OCI-LY3 (cell line): Measurements from ENCODE around the gene ARHGAP26.

Experiments
- H2AFZ ChIP-seq: fragments of 200-600, 300-600 bp; shearing (Covaris generic); 2 replicates; pipeline ENCODE4 v1.6.0; 2014; ENCODE audit warnings: antibody characterized with exemption, low read depth, low read length
- H3K27ac ChIP-seq: fragments of 200-600, 300-600 bp; sonication (generic); 2 replicates; pipeline ENCODE4 v1.5.1; 2014; ENCODE audit warnings: mild to moderate bottlenecking, low read length, moderate library complexity, mixed read lengths
- H3K27me3 ChIP-seq: fragments of 200-600, 300-600 bp; sonication (generic); 2 replicates; pipeline ENCODE4 v1.6.1; 2014; ENCODE audit warnings: low read depth, low read length, mixed read lengths
- H3K36me3 ChIP-seq: fragments of 200-600, 300-600 bp; sonication (generic); replicated peaks from 2 replicates; pipeline ENCODE3; 2014; ENCODE audit warnings: low read depth, low read length, mixed read lengths
- H3K4me1 ChIP-seq: fragments of 300-600, 200-600 bp; sonication (generic); 2 replicates; pipeline ENCODE4 v1.6.1; 2014; ENCODE audit warnings: low read length, mixed read lengths
- H3K4me2 ChIP-seq: fragments of 200-600, 300-600 bp; sonication (generic); 2 replicates; pipeline ENCODE4 v1.6.1; 2014; ENCODE audit warnings: low read length, mixed read lengths
- H3K4me3 ChIP-seq: fragments of 300-600, 200-600 bp; sonication (generic); 2 replicates; pipeline ENCODE4 v1.5.1; 2014; ENCODE audit warnings: antibody characterized with exemption, mild to moderate bottlenecking, low read length, moderate library complexity
- H3K79me2 ChIP-seq: fragments of 300-600, 200-600 bp; shearing (Covaris generic); 2 replicates; pipeline ENCODE4 v1.6.1; 2014; ENCODE audit warnings: mild to moderate bottlenecking, low read length, mixed read lengths
- H3K9ac ChIP-seq: fragments of 300-600, 200-600 bp; shearing (Covaris generic); 2 replicates; pipeline ENCODE4 v1.6.0; 2014; ENCODE audit warnings: mild to moderate bottlenecking, low read length, moderate library complexity
- H3K9me3 ChIP-seq: fragments of 200-600, 300-600 bp; shearing (Covaris generic); 2 replicates; pipeline ENCODE4 v1.6.1; 2014; ENCODE audit warnings: low read length, mixed read lengths; ENCODE audit not compliant: insufficient read depth
- H4K20me1 ChIP-seq: fragments of 200-600, 300-600 bp; sonication (generic); 2 replicates; pipeline ENCODE4 v1.6.1; 2016; ENCODE audit warnings: low read length, mixed read lengths; ENCODE audit not compliant: insufficient read depth
- EZH2phosphoT487 ChIP-seq: fragments of 200-600 bp; shearing (Covaris generic); IDR thresholded peaks from 2 replicates; pipeline ENCODE4 v1.6.1; 2018; ENCODE audit warnings: antibody characterized with exemption, mixed run types, low read depth
- TF ChIP-seq, protein P1 (sequence below): fragments of 200-600, 300-600 bp; sonication (generic); IDR thresholded peaks from 2 replicates; pipeline ENCODE4 v1.5.1; 2014; ENCODE audit warnings: antibody characterized with exemption, low read length, low read depth

The ARHGAP26 gene

DNA sequence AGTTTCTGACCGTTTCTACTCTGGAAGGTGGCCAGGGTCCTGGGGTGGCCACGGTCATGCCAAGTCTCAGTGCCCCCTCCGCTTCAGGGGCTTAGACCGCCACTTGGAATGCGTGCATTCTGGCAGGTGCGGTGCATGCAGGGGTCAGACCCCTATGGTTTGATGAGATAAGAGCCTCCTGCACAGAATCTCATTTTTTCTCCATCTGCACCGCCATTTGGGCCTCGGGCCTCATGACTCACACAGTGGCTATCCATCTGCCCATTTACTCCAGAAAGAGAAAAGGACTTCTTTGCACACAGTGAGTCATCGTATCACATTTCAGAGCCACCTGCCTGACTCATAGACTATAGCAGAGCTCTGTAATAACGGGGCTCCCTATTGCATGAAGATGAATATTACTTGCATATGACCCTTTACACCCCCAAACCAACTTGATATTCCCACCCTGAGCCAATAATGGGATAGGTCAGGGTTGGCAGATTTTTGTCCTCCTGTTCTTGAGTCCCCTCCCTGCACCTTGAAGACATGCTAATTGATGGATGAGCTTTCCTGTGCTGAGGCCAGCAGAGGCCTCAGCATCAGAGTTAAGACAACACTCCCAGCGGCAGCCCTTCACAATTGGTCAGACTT is 475.9 kb downstream of the ARHGAP26 start:
- Histone ChIP-seq H3K27ac (no peak overlapping the region), H3K27me3 (no peaks in the 10 kb centered on the region), H3K9ac (no peak overlapping the region), H3K4me2 (no peak overlapping the region), H3K79me2 (no peaks in the 10 kb centered on the region), H3K36me3 (no peaks in the 10 kb centered on the region), H4K20me1 (no peaks in the 10 kb centered on the region), H3K4me1 (peaks cover 7% of the 10 kb centered on the region), H3K9me3 (no peaks in the 10 kb centered on the region), H3K4me3 (no peak overlapping the region), H2AFZ (no peak overlapping the region)
- TF ChIP-seq, protein P1, sequence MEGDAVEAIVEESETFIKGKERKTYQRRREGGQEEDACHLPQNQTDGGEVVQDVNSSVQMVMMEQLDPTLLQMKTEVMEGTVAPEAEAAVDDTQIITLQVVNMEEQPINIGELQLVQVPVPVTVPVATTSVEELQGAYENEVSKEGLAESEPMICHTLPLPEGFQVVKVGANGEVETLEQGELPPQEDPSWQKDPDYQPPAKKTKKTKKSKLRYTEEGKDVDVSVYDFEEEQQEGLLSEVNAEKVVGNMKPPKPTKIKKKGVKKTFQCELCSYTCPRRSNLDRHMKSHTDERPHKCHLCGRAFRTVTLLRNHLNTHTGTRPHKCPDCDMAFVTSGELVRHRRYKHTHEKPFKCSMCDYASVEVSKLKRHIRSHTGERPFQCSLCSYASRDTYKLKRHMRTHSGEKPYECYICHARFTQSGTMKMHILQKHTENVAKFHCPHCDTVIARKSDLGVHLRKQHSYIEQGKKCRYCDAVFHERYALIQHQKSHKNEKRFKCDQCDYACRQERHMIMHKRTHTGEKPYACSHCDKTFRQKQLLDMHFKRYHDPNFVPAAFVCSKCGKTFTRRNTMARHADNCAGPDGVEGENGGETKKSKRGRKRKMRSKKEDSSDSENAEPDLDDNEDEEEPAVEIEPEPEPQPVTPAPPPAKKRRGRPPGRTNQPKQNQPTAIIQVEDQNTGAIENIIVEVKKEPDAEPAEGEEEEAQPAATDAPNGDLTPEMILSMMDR: no peak
- no peak for TF ChIP-seq EZH2phosphoT487

DNA sequence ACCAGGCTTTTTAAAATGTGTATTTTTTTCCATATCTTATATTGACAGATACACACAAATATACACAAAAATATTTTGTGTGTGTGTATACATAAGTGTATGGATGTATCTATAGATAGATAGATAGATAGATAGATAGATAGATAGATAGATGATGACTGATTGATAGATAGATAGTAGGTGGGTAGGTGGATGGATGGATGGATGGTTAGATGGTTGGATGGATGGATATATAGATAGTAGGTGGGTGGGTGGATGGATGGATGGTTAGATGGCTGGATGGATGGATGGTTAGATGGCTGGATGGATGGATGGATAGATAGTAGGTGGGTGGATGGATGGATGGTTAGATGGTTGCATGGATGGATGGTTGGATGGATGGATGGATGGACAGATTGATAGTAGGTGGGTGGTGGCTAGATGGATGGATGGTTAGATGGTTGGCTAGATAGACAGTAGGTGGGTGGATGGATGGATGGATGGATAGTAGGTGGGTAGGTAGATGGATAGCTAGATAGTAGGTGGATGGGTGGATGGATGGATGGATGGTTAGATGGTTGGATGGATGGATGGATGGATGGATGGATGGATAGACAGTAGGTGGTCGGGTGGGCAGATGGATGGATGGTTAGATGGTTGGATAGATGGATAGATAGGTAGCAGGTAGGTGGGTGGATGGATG is 477.1 kb downstream of the ARHGAP26 start:
- H3K36me3 ChIP-seq: no peaks in the 10 kb centered on the region
- H3K4me1 ChIP-seq: peaks cover 19% of the 10 kb centered on the region
- no peak overlapping the region for H3K27ac ChIP-seq
- TF ChIP-seq, protein P1: no peak
- TF ChIP-seq EZH2phosphoT487: no peak
- no peaks in the 10 kb centered on the region for H4K20me1 ChIP-seq
- H3K4me3 ChIP-seq: no peak overlapping the region
- H3K79me2 ChIP-seq: no peaks in the 10 kb centered on the region
- no peak overlapping the region for H3K4me2 ChIP-seq
- H3K9me3 ChIP-seq: no peaks in the 10 kb centered on the region
- H2AFZ ChIP-seq: no peak overlapping the region
- no peaks in the 10 kb centered on the region for H3K27me3 ChIP-seq
- H3K9ac ChIP-seq: no peak overlapping the region

DNA sequence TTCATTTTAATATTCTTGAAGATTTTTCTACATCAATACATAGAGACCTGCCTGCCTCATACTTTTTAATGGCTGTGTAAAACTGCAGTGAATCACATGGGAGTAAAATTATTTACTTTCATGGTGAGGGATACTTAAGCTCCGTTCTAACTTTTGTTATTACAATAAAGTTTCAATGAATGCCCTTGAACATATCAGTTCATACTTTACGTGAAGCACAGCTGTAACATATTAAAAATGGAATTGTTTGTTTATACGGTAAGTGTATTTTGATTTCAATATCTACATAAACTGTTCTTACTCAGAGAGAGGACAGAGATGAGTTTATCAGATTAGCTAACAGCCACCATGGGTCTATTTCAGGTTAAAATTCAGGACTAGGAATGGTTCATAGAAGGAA is 478.2 kb downstream of the ARHGAP26 start:
- H3K9ac ChIP-seq: no peak overlapping the region
- no peak overlapping the region for H2AFZ ChIP-seq
- H3K4me1 ChIP-seq: peaks cover 29% of the 10 kb centered on the region
- H3K4me2 ChIP-seq: no peak overlapping the region
- H3K27me3 ChIP-seq: no peaks in the 10 kb centered on the region
- H4K20me1 ChIP-seq: no peaks in the 10 kb centered on the region
- no peaks in the 10 kb centered on the region for H3K79me2 ChIP-seq
- no peak overlapping the region for H3K4me3 ChIP-seq
- H3K36me3 ChIP-seq: no peaks in the 10 kb centered on the region
- no peaks in the 10 kb centered on the region for H3K9me3 ChIP-seq
- TF ChIP-seq, protein P1: no peak
- TF ChIP-seq EZH2phosphoT487: no peak
- no peak overlapping the region for H3K27ac ChIP-seq

DNA sequence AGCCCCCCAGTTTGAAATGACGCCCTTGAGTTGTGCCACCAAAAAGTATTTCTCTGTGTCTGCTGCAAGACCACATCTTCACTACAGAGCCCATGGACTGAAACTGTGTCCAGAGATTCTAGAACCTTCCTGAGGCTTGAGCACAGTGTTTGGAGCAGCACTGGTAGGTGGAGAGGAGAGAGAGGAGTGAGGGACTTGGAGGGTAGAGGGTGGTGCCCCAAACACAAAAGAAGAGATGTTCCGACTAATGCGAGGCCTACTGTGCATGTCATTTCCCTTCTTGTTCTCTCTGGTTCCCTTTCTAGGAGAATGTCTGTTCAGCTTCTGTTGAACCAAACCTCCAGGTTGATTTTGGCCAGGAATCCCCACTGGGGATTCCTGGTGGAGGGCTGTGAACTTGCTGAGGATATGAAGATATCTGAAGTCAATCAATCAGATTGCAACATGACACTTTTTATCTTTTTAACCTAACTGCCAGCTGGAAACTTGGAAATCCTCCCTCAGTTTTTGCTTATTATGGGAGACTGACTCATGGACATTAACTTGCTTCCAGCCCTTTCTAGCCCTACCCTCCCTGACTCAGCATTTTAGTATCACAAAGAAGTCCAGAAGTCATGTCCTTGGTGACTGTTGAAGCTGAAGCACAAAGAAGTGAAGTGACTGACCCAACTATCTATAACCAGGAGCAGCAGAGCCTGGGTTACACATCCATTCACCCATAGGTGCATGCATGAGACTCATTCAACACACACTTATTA is 478.8 kb downstream of the ARHGAP26 start:
- Histone ChIP-seq H3K4me1 (peaks cover 32% of the 10 kb centered on the region), H3K9ac (no peak overlapping the region)

More for the DNA sequence above, 478.8 kb downstream of the ARHGAP26 start:
- no peaks in the 10 kb centered on the region for H3K36me3 ChIP-seq
- no peak overlapping the region for H3K4me2 ChIP-seq
- no peak for TF ChIP-seq EZH2phosphoT487
- TF ChIP-seq, protein P1: no peak
- H4K20me1 ChIP-seq: no peaks in the 10 kb centered on the region
- H3K9me3 ChIP-seq: no peaks in the 10 kb centered on the region
- H3K79me2 ChIP-seq: no peaks in the 10 kb centered on the region
- no peaks in the 10 kb centered on the region for H3K27me3 ChIP-seq
- no peak overlapping the region for H3K27ac ChIP-seq
- H2AFZ ChIP-seq: no peak overlapping the region
- H3K4me3 ChIP-seq: no peak overlapping the region
